BJ (cell line): ENCODE data around the gene SCUBE2. TPM values are rescaled to one million over a fixed set of nuclear protein-coding genes. Genes with fewer than 3 reads are reported as not detected.

Source experiments
- CTCF ChIA-PET: fragments of 350-600 bp; formaldehyde crosslinking; extraction: SDS; loops from one replicate; lab custom pipeline; 2021; ENCODE audit warnings: antibody characterized with exemption, inconsistent platforms; lab: Yijun Ruan, JAX
- POLR2A ChIA-PET: fragments of 300-600 bp; sonication (Branson Sonifier 250); formaldehyde crosslinking; extraction: SDS; loops from one replicate; lab custom pipeline; 2021; ENCODE audit warnings: antibody characterized with exemption; lab: Charles Lee
- DNase-seq: peaks from one replicate; pipeline ENCODE4 v3.0.0-alpha.2; 2011; ENCODE audit warnings: low read depth
- H3K27me3 ChIP-seq: 2 replicates; pipeline ENCODE4 v1.6.0; 2011; ENCODE audit warnings: low read length; ENCODE audit not compliant: control insufficient read depth, insufficient read depth
- H3K36me3 ChIP-seq: 2 replicates; pipeline ENCODE4 v1.5.1; 2011; ENCODE audit warnings: low read length; ENCODE audit not compliant: control insufficient read depth, insufficient read depth
- H3K4me3 ChIP-seq: 2 replicates; pipeline ENCODE4 v1.5.1; 2011; ENCODE audit warnings: low read depth, mild to moderate bottlenecking, control low read depth, low read length
- polyA plus RNA-seq: library from polyadenylated mRNA; depleted of rRNA; stranded (reverse); fragments of >200 nt; gene quantifications from 2 replicates; pipeline ENCODE4 v1.2.3, GENCODE V29; 2011
- TF ChIP-seq, protein P1 (sequence below): IDR thresholded peaks from 2 replicates; pipeline ENCODE4 v1.5.1; 2011; ENCODE audit warnings: low read depth, mild to moderate bottlenecking, control low read depth, inconsistent platforms, low read length, moderate library complexity; ENCODE audit not compliant: insufficient read depth

The SCUBE2 gene
- polyA plus RNA-seq, 1 experiment, result 1.4 TPM

DNA sequence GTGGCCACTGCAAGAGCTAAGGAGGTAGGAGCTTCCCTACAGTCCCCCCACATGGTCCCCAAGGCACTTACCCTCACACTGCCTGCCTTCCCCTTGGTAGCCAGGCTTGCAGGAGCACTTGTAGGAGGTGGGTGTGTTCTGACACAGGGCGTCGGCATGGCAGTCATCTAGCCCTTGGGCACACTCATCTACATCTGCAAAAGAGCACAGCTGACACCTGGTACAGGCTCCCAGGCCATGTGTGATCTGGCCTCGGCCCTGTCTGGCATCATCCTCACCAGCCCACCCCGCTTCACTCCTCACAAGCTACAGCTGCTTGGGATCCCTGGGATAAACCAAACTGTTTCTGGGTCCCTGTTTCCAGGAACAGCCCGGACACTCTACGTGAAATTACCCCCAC lies 1.8 kb downstream of the SCUBE2 start:
- no peak for DNase-seq
- ChIA-PET CTCF (interaction anchor here (0.6 to 2.5 kb wide), 5 partner anchors 10 to 417 kb away, joined by 3 to 10 read pairs (median 4); no protein-coding TSS in a partner anchor), POLR2A (no interaction called here)
- TF ChIP-seq, protein P1, sequence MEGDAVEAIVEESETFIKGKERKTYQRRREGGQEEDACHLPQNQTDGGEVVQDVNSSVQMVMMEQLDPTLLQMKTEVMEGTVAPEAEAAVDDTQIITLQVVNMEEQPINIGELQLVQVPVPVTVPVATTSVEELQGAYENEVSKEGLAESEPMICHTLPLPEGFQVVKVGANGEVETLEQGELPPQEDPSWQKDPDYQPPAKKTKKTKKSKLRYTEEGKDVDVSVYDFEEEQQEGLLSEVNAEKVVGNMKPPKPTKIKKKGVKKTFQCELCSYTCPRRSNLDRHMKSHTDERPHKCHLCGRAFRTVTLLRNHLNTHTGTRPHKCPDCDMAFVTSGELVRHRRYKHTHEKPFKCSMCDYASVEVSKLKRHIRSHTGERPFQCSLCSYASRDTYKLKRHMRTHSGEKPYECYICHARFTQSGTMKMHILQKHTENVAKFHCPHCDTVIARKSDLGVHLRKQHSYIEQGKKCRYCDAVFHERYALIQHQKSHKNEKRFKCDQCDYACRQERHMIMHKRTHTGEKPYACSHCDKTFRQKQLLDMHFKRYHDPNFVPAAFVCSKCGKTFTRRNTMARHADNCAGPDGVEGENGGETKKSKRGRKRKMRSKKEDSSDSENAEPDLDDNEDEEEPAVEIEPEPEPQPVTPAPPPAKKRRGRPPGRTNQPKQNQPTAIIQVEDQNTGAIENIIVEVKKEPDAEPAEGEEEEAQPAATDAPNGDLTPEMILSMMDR, result no peak
- Histone ChIP-seq H3K4me3 (no peak overlapping the region), H3K27me3 (peaks cover 3% of the 10 kb centered on the region; the same call in 1 of the 2 replicates), H3K36me3 (no peaks in the 10 kb centered on the region)

DNA sequence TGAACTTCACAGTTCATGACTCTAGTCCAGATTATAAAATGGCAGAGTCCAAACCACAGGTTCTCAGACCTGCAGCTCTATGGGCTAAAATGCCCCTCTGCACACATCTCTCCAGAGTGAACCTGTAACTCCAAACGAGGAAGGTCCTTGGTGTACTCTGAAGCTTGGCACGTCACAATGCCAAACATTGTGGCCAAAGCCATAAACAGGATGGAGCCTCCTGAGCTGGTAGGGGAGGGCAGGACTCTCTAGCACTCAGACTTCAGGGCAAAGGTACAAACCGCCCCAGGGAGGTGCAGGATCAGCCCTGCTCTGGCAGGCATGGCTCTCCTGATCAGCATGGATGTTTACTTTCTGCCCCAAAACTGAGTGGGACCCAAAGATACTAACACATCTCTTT lies 2.3 kb downstream of the SCUBE2 start:
- CTCF ChIA-PET, result interaction anchor here (0.7 to 2.5 kb wide), 5 partner anchors 10 to 418 kb away, joined by 3 to 10 read pairs (median 5); no protein-coding TSS in a partner anchor
- no peaks in the 10 kb centered on the region for H3K36me3 ChIP-seq
- H3K27me3 ChIP-seq, result peaks cover 3% of the 10 kb centered on the region; the same call in 1 of the 2 replicates
- DNase-seq, result no peak
- TF ChIP-seq, protein P1, result no peak
- POLR2A ChIA-PET, result no interaction called here
- H3K4me3 ChIP-seq, result no peak overlapping the region

DNA sequence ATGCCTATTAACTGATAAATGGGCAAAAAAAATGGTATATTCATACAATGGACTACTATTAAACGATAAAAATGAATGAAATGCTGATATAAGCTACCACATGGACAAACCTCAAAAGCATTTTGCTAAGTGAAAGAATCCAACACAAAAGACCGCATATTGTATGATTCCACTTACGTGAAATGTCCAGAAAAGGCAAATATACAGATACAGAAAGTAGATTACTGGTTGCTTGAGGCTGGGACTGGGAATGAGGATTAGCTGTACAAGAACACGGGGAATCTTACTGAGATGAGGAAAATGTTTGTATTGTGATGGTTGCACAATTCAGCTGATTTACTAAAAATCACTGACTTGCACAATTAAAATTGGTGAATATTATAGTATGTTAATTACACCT lies 8.8 kb downstream of the SCUBE2 start:
- POLR2A ChIA-PET, result no interaction called here
- Histone ChIP-seq H3K27me3 (no peaks in the 10 kb centered on the region), H3K36me3 (no peaks in the 10 kb centered on the region), H3K4me3 (no peak overlapping the region)
- DNase-seq, result no peak
- CTCF ChIA-PET, result interaction anchor here (1.2 to 1.3 kb wide), 3 partner anchors 10 to 68 kb away, joined by 3 read pairs; no protein-coding TSS in a partner anchor
- TF ChIP-seq, protein P1, result no peak

DNA sequence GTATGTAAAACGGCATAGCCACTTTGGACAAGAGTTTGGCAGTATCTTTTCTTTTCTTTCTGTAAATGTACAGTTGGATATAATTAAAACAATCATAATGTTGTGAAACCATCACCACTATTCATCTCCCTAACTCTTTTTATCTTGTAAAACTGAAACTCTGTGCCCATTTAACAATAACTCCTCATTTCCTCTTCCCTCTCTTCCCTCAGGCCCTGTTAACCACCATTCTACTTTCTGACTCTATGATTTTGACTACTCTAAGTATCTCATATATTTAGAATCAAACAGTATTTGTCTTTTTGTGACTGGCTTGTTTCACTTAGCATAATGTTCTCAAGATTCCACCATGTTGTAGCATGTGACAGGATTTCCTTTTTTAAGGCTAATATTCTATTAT lies 10.2 kb downstream of the SCUBE2 start:
- CTCF ChIA-PET, result interaction anchor here (1.2 to 1.3 kb wide), 2 partner anchors 19 to 66 kb away, joined by 3 read pairs; no protein-coding TSS in a partner anchor
- DNase-seq, result no peak
- Histone ChIP-seq H3K4me3 (no peak overlapping the region), H3K27me3 (no peaks in the 10 kb centered on the region), H3K36me3 (no peaks in the 10 kb centered on the region)
- POLR2A ChIA-PET, result no interaction called here
- TF ChIP-seq, protein P1, result no peak

DNA sequence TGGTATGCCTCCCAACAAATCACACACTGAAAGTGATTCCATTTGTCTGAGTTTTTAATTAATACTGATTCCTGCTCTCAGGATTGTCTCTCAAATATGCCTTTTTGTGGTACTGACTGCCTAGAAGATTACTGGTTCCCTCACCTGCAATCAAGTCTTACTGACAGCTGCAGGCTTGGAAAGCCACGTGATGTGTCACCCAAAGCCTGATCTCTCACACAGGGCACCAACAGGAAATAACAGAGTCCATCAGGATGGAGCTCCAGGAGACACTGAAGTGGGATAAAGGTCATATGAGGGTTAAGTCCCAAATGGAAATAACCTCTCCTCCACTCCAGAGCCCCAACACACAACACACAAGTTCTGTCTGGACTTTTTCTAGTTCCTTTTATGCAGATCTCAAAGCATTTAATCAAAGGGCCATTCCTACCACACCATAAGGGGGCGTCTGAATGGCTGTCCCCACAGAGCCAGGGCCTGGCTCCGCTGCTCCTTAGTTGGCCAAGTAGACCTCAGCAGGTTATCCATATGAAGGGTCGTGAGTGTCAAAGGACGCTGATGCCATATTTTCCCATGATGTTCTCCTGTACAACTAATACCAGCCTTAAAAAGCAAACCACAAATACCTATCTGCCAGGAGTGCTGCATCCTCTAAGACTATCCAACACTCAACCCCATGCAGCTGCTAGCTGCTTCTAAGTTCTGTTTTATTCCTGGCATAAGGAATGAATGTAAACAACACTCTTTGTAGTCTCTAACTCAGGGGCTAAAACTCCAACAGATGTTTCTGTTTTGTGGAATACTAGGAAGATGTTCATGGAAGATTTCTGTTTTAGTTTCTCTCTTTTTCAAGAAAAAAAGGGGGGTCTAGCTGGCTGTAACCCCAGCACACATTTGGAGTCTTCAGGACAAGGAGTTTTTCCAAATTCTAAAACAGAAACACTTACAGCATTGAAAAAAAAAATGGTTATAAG lies 13.0 kb downstream of the SCUBE2 start:
- TF ChIP-seq, protein P1, result peak; percentile 13; the same call in 1 of the 2 replicates
- no peak overlapping the region for H3K4me3 ChIP-seq
- H3K27me3 ChIP-seq, result no peaks in the 10 kb centered on the region
- ChIA-PET POLR2A (no interaction called here), CTCF (interaction anchor here (1.2 to 2.2 kb wide), 3 partner anchors 11 to 59 kb away, joined by 3 to 10 read pairs (median 3); no protein-coding TSS in a partner anchor)
- DNase-seq, result no peak
- H3K36me3 ChIP-seq, result no peaks in the 10 kb centered on the region
